Peyer's patch (tissue), 4 donors: ENCODE measurements around the gene RAET1E. TPM values are rescaled to one million over a fixed set of nuclear protein-coding genes. Genes with fewer than 3 reads are reported as not detected.
"Not testable (repeated sequence)": the region's sequence is repeated elsewhere in the genome, so short reads cannot be mapped to it uniquely, and the experiment has no call there.

Experiments used
- DNase-seq, 3 donors: peaks; one replicate each; pipeline ENCODE4 v3.0.0-alpha.2; 2017 to 2019
- H3K27ac ChIP-seq, 4 donors: fragments of 200-600 bp; sonication (generic); one replicate each; pipeline ENCODE4 v1.5.1; 2016 to 2019
- H3K27me3 ChIP-seq, 2 donors: fragments of 200-600 bp; sonication (generic); one replicate each; pipeline ENCODE4 v1.5.1; 2019
- H3K36me3 ChIP-seq, 3 donors: fragments of 200-600 bp; sonication (generic); one replicate each; pipeline ENCODE4 v1.5.1; 2016 to 2019
- H3K4me1 ChIP-seq, 4 donors: fragments of 200-600 bp; sonication (generic); one replicate each; pipeline ENCODE4 v1.5.1; 2016 to 2019
- H3K4me3 ChIP-seq, 4 donors: fragments of 200-600 bp; sonication (generic); 1 replicate in 3 of 4; 2 replicates in 1 of 4; pipeline ENCODE4 v1.5.1; 2016 to 2019; ENCODE audit warnings: mild to moderate bottlenecking in 1 of 4
- H3K9me3 ChIP-seq, 4 donors: fragments of 200-600 bp; sonication (generic); one replicate each; pipeline ENCODE4 v1.5.1; 2016 to 2019; ENCODE audit warnings: mild to moderate bottlenecking in 1 of 4
- POLR2A ChIP-seq, 2 donors: fragments of 450-650 bp; IDR thresholded peaks; one replicate each; pipeline ENCODE4 v1.5.1; 2017; ENCODE audit warnings: antibody characterized with exemption in 2 of 2, mild to moderate bottlenecking in 2 of 2, moderate library complexity in 2 of 2
- total RNA-seq, 4 donors: library from RNA; depleted of rRNA; stranded (reverse); fragments of >200 nt; gene quantifications; one replicate each; pipeline ENCODE4 v1.1.0, GENCODE V29; 2016
- TF ChIP-seq, protein P1 (sequence below), 6 experiments: fragments of 450-650 bp in 4 of 6; fragments of 200-600 bp in 2 of 6; sonication (generic) in 1 of 6; IDR thresholded peaks; one replicate each; pipeline ENCODE4 v1.5.1; 2017 to 2019; ENCODE audit warnings: antibody characterized with exemption in 6 of 6, mild to moderate bottlenecking in 3 of 6, moderate library complexity in 1 of 6

Gene RAET1E
- total RNA-seq, 4 donors from 2014 or later, result not detected

DNA sequence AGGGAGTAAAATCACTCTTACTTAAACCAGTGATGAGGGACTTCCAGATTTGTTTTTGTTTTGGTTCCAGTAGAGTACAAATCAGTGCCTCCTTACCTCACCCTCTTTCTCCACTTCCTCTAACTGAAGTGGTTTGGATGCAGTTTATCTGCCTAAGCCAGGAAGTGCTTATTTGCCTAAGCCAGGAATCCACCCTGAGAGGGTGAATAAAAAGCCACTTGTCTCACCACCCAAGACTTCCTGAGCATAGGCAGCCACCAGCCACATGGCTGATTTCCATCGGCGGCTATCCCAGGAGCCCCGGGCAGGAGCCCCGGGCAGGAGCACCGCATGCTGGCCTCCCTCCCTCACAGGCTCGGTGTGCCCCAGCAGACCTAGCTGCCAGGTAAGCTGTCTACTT, 45.7 kb downstream of the RAET1E start:
- Histone ChIP-seq H3K4me3 (no peak overlapping the region), H3K27ac (no peak overlapping the region), H3K27me3 (no peaks in the 10 kb centered on the region), H3K36me3 (no peaks in the 10 kb centered on the region), H3K4me1 (peaks cover 0 to 4% (median 2%) of the 10 kb centered on the region in 4 donors), H3K9me3 (no peaks in the 10 kb centered on the region)
- TF ChIP-seq, protein P1, sequence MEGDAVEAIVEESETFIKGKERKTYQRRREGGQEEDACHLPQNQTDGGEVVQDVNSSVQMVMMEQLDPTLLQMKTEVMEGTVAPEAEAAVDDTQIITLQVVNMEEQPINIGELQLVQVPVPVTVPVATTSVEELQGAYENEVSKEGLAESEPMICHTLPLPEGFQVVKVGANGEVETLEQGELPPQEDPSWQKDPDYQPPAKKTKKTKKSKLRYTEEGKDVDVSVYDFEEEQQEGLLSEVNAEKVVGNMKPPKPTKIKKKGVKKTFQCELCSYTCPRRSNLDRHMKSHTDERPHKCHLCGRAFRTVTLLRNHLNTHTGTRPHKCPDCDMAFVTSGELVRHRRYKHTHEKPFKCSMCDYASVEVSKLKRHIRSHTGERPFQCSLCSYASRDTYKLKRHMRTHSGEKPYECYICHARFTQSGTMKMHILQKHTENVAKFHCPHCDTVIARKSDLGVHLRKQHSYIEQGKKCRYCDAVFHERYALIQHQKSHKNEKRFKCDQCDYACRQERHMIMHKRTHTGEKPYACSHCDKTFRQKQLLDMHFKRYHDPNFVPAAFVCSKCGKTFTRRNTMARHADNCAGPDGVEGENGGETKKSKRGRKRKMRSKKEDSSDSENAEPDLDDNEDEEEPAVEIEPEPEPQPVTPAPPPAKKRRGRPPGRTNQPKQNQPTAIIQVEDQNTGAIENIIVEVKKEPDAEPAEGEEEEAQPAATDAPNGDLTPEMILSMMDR (IDR thresholded peaks at IDR 0.05), result no peak
- peak in 1 of 3 donors; percentile 25 for DNase-seq

DNA sequence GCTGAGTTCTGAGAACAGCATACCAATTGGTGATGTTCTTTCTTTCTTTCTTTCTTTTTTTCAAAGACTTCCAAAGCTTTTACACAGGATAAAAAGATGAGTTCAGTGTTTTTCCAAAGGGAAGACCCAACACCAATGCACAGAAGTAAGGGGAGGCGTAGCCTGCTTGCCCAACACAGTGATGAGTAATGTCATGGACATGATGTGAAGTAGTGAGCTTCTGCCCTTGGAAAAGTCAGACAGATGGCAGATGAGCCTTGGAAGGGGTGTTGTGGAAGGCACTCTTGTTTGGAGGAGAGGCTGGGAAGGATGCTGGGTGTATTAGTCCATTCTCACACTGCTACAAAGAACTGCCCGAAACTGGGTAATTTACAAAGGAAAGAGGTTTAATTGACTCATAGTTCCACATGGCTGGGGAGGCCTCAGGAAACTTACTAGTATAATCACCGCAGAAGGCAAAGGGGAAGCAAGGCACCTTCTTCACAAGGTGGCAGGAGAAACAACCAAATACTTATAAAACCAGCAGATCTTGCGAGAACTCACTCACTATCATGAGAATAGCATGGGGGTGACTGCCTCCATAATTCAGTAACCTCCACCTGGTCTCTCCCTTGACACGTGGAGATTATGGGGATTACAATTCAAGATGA, 46.3 kb downstream of the RAET1E start:
- Histone ChIP-seq H3K4me1 (peaks cover 0 to 7% (median 4%) of the 10 kb centered on the region in 4 donors), H3K27me3 (no peaks in the 10 kb centered on the region), H3K27ac (no peak overlapping the region), H3K9me3 (no peaks in the 10 kb centered on the region), H3K36me3 (no peaks in the 10 kb centered on the region), H3K4me3 (no peak overlapping the region)
- no peak for DNase-seq
- TF ChIP-seq, protein P1 (IDR thresholded peaks at IDR 0.05), result no peak
- no peak for TF ChIP-seq POLR2A (IDR thresholded peaks at IDR 0.05)

DNA sequence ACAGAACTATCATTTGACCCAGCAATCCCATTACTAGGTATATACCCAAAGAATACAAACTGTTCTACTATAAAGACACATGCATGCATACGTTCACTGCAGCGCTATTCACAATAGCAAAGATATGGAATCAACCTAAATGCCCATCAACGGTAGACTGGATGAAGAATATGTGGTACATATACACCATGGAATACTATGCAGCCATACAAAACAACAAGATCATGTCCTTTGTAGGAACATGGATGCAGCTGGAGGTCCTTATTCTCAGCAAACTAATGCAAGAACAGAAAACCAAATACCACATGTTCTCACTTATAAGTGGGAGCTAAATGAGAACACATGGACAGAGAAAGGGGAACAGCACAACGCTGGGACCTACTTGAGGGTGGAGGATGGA, 49.6 kb downstream of the RAET1E start:
- H3K4me3 ChIP-seq, H3K27ac ChIP-seq, H3K36me3 ChIP-seq, H3K27me3 ChIP-seq, DNase-seq, H3K9me3 ChIP-seq: not testable (repeated sequence)
- H3K4me1 ChIP-seq, result peaks cover 0 to 17% (median 4%) of the 10 kb centered on the region in 4 donors

Other genes starting within 250 kb of the RAET1E start
- gene KATNA1, start 249.4 kb downstream of the RAET1E start, total RNA-seq, result 10 to 100 TPM; 10.3 to 33.8 (median 15.0) TPM
- 10 to 100 TPM; 21.8 to 38.8 (median 29.7) TPM for gene LATS1, start 180.0 kb downstream of the RAET1E start, total RNA-seq
- gene NUP43, start 151.6 kb downstream of the RAET1E start, total RNA-seq, result 10 to 100 TPM; 16.1 to 64.4 (median 16.3) TPM
- gene PCMT1, start 148.4 kb downstream of the RAET1E start, total RNA-seq, result 10 to 100 TPM; 39.4 to 52.0 (median 44.9) TPM
- 10 to 100 TPM in 2 of 4 donors, 1 to 10 TPM in 2; 3.7 to 14.6 (median 11.0) TPM for gene LRP11, start 33.8 kb downstream of the RAET1E start, total RNA-seq
- gene RAET1G, start 25.0 kb upstream of the RAET1E start, total RNA-seq, result not detected
- not detected for gene ULBP2, start 43.9 kb upstream of the RAET1E start, total RNA-seq
- not detected for gene ULBP1, start 65.8 kb upstream of the RAET1E start, total RNA-seq
- gene RAET1L, start 127.4 kb upstream of the RAET1E start, total RNA-seq, result not detected
- not detected for gene ULBP3, start 171.0 kb upstream of the RAET1E start, total RNA-seq
- gene PPP1R14C, start 244.9 kb upstream of the RAET1E start, total RNA-seq, result 10 to 100 TPM in 2 of 4 donors, 1 to 10 TPM in 2; 4.4 to 21.2 (median 10.2) TPM